ENCODE data around the gene DEFB123.

DNA sequence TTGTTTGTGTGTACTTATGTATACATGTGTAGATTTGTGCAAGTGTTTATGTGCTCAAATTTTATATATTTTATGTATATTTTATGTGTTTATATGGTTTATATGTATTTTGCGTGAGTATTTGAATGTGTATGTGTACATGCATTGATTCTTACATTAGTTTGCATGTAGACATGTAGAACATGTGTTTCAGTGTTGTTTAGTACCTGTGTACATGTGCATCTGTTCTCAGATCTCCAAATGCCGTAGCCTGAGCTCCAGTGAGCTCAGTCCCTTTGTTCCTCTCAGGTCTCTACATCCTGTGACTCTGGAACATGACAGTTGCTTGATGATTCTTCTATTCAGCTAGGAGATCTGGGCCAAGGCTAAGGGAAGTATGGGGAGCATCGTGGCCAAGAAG, 45.5 kb upstream of the DEFB123 start:
- TF ChIP-seq ELF1 (IDR thresholded peaks at IDR 0.05) (no peak), SIN3A (IDR thresholded peaks at IDR 0.05; ENCODE audit: borderline replicate concordance, low read depth, low read length) (no peak), FOXM1 (IDR thresholded peaks at IDR 0.05; ENCODE audit: low read depth) (no peak), RAD21 (IDR thresholded peaks at IDR 0.05; ENCODE audit: low read length) (no peak), TAF1 (IDR thresholded peaks at IDR 0.05; ENCODE audit: borderline replicate concordance, low read depth, low read length) (no peak), MXI1 (IDR thresholded peaks at IDR 0.05; ENCODE audit: low read depth, low read length) (no peak), POLR2AphosphoS5 (IDR thresholded peaks at IDR 0.05; ENCODE audit: low read depth, low read length) (no peak), SMC3 (IDR thresholded peaks at IDR 0.05; ENCODE audit: low read depth, low read length) (no peak), MAX (IDR thresholded peaks at IDR 0.05; ENCODE audit: low read depth) (no peak), GATA2 (CRISPR knock-in tag; IDR thresholded peaks at IDR 0.05) (no peak), RCOR1 (IDR thresholded peaks at IDR 0.05; ENCODE audit: low read length) (no peak), NFIC (IDR thresholded peaks at IDR 0.05; ENCODE audit: borderline replicate concordance) (no peak)
- TF ChIP-seq, protein P1, sequence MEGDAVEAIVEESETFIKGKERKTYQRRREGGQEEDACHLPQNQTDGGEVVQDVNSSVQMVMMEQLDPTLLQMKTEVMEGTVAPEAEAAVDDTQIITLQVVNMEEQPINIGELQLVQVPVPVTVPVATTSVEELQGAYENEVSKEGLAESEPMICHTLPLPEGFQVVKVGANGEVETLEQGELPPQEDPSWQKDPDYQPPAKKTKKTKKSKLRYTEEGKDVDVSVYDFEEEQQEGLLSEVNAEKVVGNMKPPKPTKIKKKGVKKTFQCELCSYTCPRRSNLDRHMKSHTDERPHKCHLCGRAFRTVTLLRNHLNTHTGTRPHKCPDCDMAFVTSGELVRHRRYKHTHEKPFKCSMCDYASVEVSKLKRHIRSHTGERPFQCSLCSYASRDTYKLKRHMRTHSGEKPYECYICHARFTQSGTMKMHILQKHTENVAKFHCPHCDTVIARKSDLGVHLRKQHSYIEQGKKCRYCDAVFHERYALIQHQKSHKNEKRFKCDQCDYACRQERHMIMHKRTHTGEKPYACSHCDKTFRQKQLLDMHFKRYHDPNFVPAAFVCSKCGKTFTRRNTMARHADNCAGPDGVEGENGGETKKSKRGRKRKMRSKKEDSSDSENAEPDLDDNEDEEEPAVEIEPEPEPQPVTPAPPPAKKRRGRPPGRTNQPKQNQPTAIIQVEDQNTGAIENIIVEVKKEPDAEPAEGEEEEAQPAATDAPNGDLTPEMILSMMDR (IDR thresholded peaks at IDR 0.05), result no peak
- TF ChIP-seq, protein P2, sequence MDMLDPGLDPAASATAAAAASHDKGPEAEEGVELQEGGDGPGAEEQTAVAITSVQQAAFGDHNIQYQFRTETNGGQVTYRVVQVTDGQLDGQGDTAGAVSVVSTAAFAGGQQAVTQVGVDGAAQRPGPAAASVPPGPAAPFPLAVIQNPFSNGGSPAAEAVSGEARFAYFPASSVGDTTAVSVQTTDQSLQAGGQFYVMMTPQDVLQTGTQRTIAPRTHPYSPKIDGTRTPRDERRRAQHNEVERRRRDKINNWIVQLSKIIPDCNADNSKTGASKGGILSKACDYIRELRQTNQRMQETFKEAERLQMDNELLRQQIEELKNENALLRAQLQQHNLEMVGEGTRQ (IDR thresholded peaks at IDR 0.05; ENCODE audit: borderline replicate concordance, low read depth, low read length), result no peak

Data from SK-N-SH (cell line).